ENCODE results near the gene ACBD4.

- TF ChIP-seq POLR2A (IDR thresholded peaks at IDR 0.05) = no peak
- no peak for TF ChIP-seq CTCF (IDR thresholded peaks at IDR 0.05)
These were observed 19.0 kb upstream of the ACBD4 start for GRCh38 chr17:45116434-45117016.
